ENCODE results near the gene DNASE1L1.

DNASE1L1 gene

GRCh38 chrX:154409222-154409871 is at the start of gene DNASE1L1:
Gene DNASE1L1 (minus strand): TSS chrX:154409254. CDS start chrX:154405568, 3,686 bp downstream.
- DNase-seq (ENCODE audit: extremely low read depth in 1 of 2, low read depth in 1 of 2), result no peak

- DNase-seq (ENCODE audit: extremely low read depth in 1 of 2, low read depth in 1 of 2), result peak in 1 of 2 donors; percentile 28
Measured at GRCh38 chrX:154458116-154458953, 49.3 kb upstream of the DNASE1L1 start, which contains the start of gene PLXNA3. Gene PLXNA3 (plus strand): TSS chrX:154458281. CDS start chrX:154460184, 1,903 bp downstream.

- no peak for DNase-seq (ENCODE audit: extremely low read depth in 1 of 2, low read depth in 1 of 2)
Measured at GRCh38 chrX:154457491-154458115, 48.5 kb upstream of the DNASE1L1 start.

- DNase-seq (ENCODE audit: extremely low read depth in 1 of 2, low read depth in 1 of 2), result no peak
Measured at GRCh38 chrX:154452823-154453222, 43.8 kb upstream of the DNASE1L1 start.

- no peak for DNase-seq (ENCODE audit: extremely low read depth in 1 of 2, low read depth in 1 of 2)
Measured at GRCh38 chrX:154450312-154450711, 41.3 kb upstream of the DNASE1L1 start.

- no peak for DNase-seq (ENCODE audit: extremely low read depth in 1 of 2, low read depth in 1 of 2)
Measured at GRCh38 chrX:154449618-154450017, 40.6 kb upstream of the DNASE1L1 start.

- no peak for DNase-seq (ENCODE audit: extremely low read depth in 1 of 2, low read depth in 1 of 2)
Measured at GRCh38 chrX:154448484-154448883, 39.4 kb upstream of the DNASE1L1 start.

GRCh38 chrX:154446430-154446829 is 37.4 kb upstream of the DNASE1L1 start:
- no peak for DNase-seq (ENCODE audit: extremely low read depth in 1 of 2, low read depth in 1 of 2)

- no peak for DNase-seq (ENCODE audit: extremely low read depth in 1 of 2, low read depth in 1 of 2)
Measured at GRCh38 chrX:154445776-154446175, 36.7 kb upstream of the DNASE1L1 start.

- DNase-seq (ENCODE audit: extremely low read depth in 1 of 2, low read depth in 1 of 2), result no peak
Measured at GRCh38 chrX:154444755-154445246, 35.7 kb upstream of the DNASE1L1 start.

- peak in 1 of 2 donors; percentile 55 for DNase-seq (ENCODE audit: extremely low read depth in 1 of 2, low read depth in 1 of 2)
Measured at GRCh38 chrX:154443992-154444754, 35.1 kb upstream of the DNASE1L1 start, which contains the start of gene FAM50A. Gene FAM50A (plus strand): TSS chrX:154444141. CDS start chrX:154444236, 95 bp downstream.

- no peak for DNase-seq (ENCODE audit: extremely low read depth in 1 of 2, low read depth in 1 of 2)
Measured at GRCh38 chrX:154443479-154443910, 34.4 kb upstream of the DNASE1L1 start.

GRCh38 chrX:154441984-154442707 is 33.1 kb upstream of the DNASE1L1 start:
- DNase-seq (ENCODE audit: extremely low read depth in 1 of 2, low read depth in 1 of 2), result no peak

GRCh38 chrX:154441564-154441963 is 32.5 kb upstream of the DNASE1L1 start:
- no peak for DNase-seq (ENCODE audit: extremely low read depth in 1 of 2, low read depth in 1 of 2)

- DNase-seq (ENCODE audit: extremely low read depth in 1 of 2, low read depth in 1 of 2), result no peak
Measured at GRCh38 chrX:154440623-154441357, 31.7 kb upstream of the DNASE1L1 start.

GRCh38 chrX:154439841-154440240 is 30.8 kb upstream of the DNASE1L1 start:
- no peak for DNase-seq (ENCODE audit: extremely low read depth in 1 of 2, low read depth in 1 of 2)

- DNase-seq (ENCODE audit: extremely low read depth in 1 of 2, low read depth in 1 of 2), result no peak
Measured at GRCh38 chrX:154437971-154438893, 29.2 kb upstream of the DNASE1L1 start.

Measured in stimulated activated CD8-positive, alpha-beta memory T cell treated with anti-CD3 and anti-CD28 coated beads, Interleukin-7, amount 100 ng/mL, for 48 hours (primary cell).